Measurements from ENCODE around the gene HMGXB3. TPM values are rescaled to one million over a fixed set of nuclear protein-coding genes. Genes with fewer than 3 reads are reported as not detected.
A peak's percentile ranks its signal among the peaks of the same experiment; 100 is the strongest.
"Not testable (repeated sequence)": the region's sequence is repeated elsewhere in the genome, so short reads cannot be mapped to it uniquely, and the experiment has no call there.

HMGXB3 gene
- total and polyA plus RNA-seq, 7 donors = 3.6 to 28.8 (median 19.3) TPM

DNA sequence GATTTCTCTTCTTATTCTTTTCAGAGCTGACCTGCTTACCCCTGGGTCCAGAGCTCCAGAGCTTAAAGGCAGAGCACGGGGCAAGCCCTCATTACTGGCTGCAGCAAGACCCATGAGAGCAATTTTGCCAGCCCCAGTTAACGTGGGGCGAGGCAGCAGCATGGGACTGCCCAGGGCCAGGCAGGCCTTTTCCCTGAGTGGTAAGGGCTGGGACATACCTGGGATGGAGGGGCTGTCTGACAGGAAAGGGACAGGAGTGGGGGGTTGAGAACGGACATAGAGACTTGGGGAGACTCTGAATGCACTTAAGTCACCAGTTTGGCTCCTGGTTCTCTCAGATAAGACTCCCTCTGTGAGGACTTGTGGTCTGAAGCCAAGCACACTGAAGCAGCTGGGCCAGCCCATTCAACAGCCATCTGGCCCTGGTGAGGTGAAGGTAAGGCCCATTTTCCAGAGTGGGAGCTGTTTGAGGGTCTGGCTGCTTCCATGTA, 26.2 kb downstream of the HMGXB3 start:
- TF ChIP-seq, protein P1, sequence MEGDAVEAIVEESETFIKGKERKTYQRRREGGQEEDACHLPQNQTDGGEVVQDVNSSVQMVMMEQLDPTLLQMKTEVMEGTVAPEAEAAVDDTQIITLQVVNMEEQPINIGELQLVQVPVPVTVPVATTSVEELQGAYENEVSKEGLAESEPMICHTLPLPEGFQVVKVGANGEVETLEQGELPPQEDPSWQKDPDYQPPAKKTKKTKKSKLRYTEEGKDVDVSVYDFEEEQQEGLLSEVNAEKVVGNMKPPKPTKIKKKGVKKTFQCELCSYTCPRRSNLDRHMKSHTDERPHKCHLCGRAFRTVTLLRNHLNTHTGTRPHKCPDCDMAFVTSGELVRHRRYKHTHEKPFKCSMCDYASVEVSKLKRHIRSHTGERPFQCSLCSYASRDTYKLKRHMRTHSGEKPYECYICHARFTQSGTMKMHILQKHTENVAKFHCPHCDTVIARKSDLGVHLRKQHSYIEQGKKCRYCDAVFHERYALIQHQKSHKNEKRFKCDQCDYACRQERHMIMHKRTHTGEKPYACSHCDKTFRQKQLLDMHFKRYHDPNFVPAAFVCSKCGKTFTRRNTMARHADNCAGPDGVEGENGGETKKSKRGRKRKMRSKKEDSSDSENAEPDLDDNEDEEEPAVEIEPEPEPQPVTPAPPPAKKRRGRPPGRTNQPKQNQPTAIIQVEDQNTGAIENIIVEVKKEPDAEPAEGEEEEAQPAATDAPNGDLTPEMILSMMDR (IDR thresholded peaks at IDR 0.05) = no peak
- intact Hi-C loops (cut with DNase I) = no loop called here
- Histone ChIP-seq H3K4me3 (no peak overlapping the region), H3K9me3 (no peaks in the 10 kb centered on the region), H3K27me3 (no peaks in the 10 kb centered on the region), H3K27ac (no peak overlapping the region), H3K36me3 (peaks cover 3 to 97% (median 45%) of the 10 kb centered on the region in 4 donors), H3K4me1 (peaks cover 0 to 13% (median 10%) of the 10 kb centered on the region in 4 donors)
- WGBS, 2 donors = 93 to 96% methylated on average over 4 of the region's 4 CpGs
- no peak for DNase-seq

DNA sequence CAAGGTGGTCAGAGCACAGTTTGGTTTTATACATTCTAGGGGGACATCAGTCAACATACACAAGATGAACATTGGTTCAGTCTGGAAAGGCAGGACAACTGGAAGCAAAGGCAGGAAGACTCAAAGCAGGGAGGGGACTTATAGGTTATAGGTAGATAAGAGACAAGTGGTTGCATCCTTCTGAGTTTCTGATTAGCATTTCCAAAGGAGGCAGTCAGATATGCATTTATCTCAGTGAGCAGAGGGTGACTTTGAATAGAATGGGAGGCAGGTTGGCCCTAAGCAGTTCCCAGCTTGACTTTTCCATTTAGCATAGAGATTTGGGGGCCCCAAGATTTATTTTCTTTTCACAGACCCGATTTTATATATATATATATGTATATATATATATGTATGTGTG, 27.5 kb downstream of the HMGXB3 start:
- H3K36me3 ChIP-seq = peaks cover 16 to 98% (median 54%) of the 10 kb centered on the region in 4 donors
- H3K9me3 ChIP-seq; H3K4me1 ChIP-seq; H3K27ac ChIP-seq; H3K27me3 ChIP-seq; intact Hi-C loops (cut with DNase I); DNase-seq; H3K4me3 ChIP-seq: not testable (repeated sequence)
- 51 to 67% methylated on average over 1 of the region's 1 CpG for WGBS, 2 donors

DNA sequence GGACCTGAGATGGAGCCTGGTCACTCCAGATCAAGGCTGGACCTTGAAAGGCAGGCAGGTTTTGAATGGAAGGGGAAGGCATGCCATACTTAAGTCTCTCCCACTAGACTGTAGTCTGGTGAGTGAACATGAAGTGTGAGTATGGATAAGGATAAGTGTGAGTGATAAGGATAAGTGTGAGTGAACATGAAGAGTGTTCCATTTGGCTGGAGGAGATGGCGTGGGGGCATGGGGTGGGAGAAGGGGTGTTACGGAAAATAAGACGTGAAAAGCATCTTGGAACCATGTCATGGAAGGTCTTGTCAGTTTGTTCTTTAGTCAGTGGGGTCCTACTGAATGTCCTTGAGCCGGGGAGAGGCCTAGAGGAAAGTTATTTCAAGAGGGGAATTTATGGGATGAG, 32.8 kb downstream of the HMGXB3 start:
- intact Hi-C loops (cut with DNase I) = no loop called here
- no peaks in the 10 kb centered on the region for H3K27me3 ChIP-seq
- no peaks in the 10 kb centered on the region for H3K4me1 ChIP-seq
- H3K4me3 ChIP-seq = no peak overlapping the region
- no peak for TF ChIP-seq EP300 (IDR thresholded peaks at IDR 0.05)
- no peak for TF ChIP-seq POLR2A (IDR thresholded peaks at IDR 0.05)
- TF ChIP-seq POLR2AphosphoS5 (IDR thresholded peaks at IDR 0.05) = no peak
- TF ChIP-seq, protein P1 (IDR thresholded peaks at IDR 0.05) = no peak
- no peak for DNase-seq
- no peak overlapping the region for H3K27ac ChIP-seq
- no peaks in the 10 kb centered on the region for H3K9me3 ChIP-seq
- WGBS, 2 donors = 91 to 93% methylated on average over 4 of the region's 4 CpGs
- H3K36me3 ChIP-seq = peaks cover 30 to 99% (median 61%) of the 10 kb centered on the region in 4 donors

DNA sequence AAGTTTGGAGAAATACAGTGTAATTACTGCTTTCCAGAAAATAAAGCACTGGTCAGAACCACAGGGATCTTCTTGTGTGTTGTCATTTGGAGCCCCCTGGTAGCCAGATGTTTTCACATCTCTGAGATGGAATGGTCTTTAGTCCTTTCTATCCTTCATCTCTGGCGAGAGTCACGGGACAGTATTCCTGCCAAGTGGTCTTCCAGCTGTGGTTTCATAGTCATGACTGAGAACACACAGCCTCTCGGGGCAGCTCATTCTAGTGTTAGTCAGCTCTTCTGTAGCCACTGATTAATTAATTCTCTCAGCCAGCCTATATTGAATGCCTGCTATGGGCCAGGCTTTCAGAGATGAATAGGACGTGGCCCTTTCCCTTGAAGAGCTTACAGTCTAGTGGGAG, 34.1 kb downstream of the HMGXB3 start:
- Histone ChIP-seq H3K4me3 (no peak overlapping the region), H3K36me3 (peaks cover 30 to 97% (median 59%) of the 10 kb centered on the region in 4 donors), H3K27me3 (no peaks in the 10 kb centered on the region), H3K4me1 (no peaks in the 10 kb centered on the region), H3K27ac (no peak overlapping the region), H3K9me3 (no peaks in the 10 kb centered on the region)
- TF ChIP-seq POLR2A (IDR thresholded peaks at IDR 0.05) = no peak
- TF ChIP-seq, protein P1 (IDR thresholded peaks at IDR 0.05) = no peak
- no peak for TF ChIP-seq POLR2AphosphoS5 (IDR thresholded peaks at IDR 0.05)
- TF ChIP-seq EP300 (IDR thresholded peaks at IDR 0.05) = no peak
- intact Hi-C loops (cut with DNase I) = no loop called here
- 83 to 87% methylated on average over 4 of the region's 4 CpGs for WGBS, 2 donors
- DNase-seq = no peak

DNA sequence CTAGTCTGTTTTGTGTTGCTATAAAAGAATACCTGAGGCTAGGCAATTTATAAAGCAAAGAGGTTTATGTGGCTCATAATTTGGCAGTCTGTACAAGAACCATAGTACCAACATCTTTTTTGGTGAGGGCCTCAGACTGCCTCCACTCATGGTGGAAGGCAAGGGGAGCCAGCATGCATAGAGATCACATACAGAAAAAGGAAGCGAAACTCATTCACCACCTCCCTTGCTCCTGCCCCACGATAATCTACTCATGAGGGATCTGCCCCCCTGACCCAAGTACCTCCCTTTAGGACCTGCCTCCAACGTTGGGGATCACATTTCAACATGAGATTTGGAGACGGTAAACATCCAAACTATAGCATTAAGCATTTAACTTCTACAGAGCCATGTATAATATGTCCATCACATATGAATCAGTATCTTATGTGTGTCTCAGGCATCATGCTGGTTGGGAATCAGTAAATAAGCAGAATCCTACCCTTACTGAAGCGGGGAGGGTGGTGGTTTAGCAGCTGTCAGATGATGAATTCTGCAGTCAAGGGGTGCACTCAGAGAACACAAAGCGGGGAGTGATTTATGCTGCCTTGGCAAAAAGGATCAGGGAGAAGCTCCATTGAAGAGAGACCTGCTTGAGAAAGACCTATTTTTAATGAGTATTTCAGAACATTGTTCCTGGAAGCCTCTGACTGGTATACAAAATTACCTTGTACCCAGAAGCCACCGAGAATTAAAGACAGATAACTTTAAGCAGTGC, 34.8 kb downstream of the HMGXB3 start:
- H3K27ac ChIP-seq = no peak overlapping the region
- H3K27me3 ChIP-seq = no peaks in the 10 kb centered on the region
- H3K4me1 ChIP-seq = no peaks in the 10 kb centered on the region
- H3K9me3 ChIP-seq = no peaks in the 10 kb centered on the region
- DNase-seq = no peak
- TF ChIP-seq POLR2A (IDR thresholded peaks at IDR 0.05) (no peak), EP300 (IDR thresholded peaks at IDR 0.05) (no peak)
- intact Hi-C loops (cut with DNase I) = no loop called here
- 78 to 84% methylated on average over 7 of the region's 7 CpGs for WGBS, 2 donors
- peaks cover 30 to 97% (median 58%) of the 10 kb centered on the region in 4 donors for H3K36me3 ChIP-seq
- H3K4me3 ChIP-seq = no peak overlapping the region

DNA sequence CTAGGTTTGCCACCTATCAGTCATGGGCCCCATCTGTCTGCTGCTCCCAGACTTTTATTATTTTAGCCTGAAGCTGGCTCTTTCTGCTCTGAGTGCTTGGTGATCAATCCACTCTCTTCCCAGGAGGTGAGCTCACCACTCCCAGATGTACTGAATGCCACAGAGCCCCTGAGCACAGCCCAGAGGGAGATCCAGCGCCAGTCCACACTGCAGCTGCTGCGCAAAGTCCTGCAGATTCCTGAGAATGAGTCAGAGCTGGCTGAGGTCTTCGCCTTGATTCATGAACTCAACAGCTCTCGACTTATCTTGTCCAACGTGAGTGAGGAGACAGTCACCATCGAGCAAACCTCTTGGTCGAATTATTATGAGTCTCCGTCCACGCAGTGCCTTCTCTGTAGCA, 36.0 kb downstream of the HMGXB3 start:
- intact Hi-C loops (cut with DNase I) = no loop called here
- H3K9me3 ChIP-seq = no peaks in the 10 kb centered on the region
- no peaks in the 10 kb centered on the region for H3K4me1 ChIP-seq
- H3K4me3 ChIP-seq = no peak overlapping the region
- no peak for DNase-seq
- no peak for TF ChIP-seq POLR2A (IDR thresholded peaks at IDR 0.05)
- TF ChIP-seq POLR2AphosphoS5 (IDR thresholded peaks at IDR 0.05) = peak in 1 of 4 donors; percentile 11
- peaks cover 38 to 97% (median 64%) of the 10 kb centered on the region in 4 donors for H3K36me3 ChIP-seq
- no peaks in the 10 kb centered on the region for H3K27me3 ChIP-seq
- WGBS, 2 donors = 90 to 96% methylated on average over 9 of the region's 9 CpGs
- H3K27ac ChIP-seq = no peak overlapping the region

Measured in sigmoid colon (tissue), 7 donors.